ENCODE results near the gene PI4KB.

PI4KB gene

DNA sequence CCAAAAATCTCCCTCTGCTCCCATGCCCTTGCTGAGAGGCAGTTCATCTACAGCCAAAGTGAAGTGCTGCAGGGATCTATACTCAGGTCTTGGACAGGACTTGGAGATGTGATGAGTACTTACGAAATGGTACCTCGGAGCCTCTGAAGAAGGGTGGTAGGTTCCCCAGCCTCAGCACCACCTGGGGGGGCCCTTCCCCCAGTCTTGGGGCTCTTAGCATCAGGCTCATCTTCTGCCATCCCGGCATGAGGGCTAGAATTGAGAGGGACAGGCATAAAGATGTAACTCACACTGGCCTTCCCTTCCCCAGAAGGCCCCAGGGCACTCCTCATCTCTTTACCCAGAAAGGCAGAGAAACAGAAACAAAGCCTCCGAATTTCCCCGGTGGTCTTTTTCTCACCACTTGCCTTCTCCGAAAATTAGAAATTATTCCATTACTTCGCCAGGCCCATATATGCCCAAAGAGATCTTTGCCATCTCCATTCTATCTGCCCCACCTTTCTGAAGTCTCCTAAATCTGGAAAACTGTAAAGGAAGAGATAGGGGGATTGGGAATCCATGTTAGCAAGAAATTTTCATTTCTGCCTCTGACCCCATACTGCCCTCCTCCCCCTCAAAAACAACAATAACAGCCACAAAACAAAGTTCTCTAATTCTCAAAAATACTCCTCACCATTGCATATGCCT is 19.0 kb upstream of the PI4KB start:
- no peak for DNase-seq

DNA sequence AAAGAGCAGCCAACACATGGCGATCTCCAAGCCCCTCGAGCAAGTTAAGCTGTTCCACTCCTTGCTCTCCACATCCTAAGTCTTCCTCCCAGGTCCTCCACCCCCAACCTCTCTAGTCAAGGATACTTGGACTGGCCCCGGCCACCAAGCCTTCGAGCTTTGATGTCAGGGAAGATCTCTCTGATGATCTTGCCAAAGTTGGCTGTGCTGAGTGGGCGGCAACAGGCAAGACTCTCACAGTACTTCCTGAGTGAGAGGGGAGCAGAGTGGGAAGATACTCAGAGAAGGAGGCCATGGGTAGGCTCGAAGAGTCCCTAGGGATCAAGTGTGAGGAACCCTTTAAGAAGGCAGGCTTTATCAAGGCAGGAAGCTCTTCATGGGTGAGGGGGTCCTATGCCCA is 17.1 kb upstream of the PI4KB start:
- DNase-seq = no peak

DNA sequence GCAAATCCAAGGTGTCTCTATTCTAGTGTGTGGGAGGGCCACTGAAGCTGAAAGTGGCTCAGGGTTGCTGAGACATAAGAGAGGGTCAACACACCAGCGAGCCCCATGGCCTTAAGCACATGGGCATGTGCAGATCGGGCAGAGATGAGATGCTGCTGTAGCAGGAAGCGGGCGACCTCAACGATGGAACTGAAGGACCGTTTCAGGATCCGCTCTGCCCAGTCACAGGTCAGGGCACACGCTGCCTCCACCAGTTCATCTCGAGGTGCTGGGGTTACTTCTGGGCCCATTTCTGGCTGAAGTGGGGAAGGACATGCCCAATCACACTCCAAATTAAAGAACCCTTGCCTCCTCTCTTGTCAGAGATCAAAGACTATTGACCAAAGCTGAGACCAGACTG is 16.4 kb upstream of the PI4KB start:
- DNase-seq = no peak

DNA sequence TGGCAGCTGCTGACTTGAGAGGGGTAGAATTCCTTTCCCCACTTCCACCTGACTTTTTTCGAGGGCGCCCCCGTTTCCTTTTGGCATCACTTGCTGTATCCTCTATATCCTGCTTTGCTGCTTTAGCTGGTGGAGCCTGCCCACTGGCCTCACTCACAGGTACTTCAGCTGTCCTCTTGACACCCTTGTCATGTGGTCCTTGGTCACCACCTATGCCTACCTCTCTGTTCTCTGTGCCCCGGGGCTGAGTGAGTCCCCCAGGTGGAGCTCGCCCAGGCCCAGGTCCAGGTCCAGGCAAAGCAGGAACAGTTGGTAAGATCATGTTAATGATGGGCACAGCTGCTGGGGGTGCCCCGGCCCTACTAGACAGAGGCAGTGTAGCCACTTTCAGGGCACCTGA is 15.4 kb upstream of the PI4KB start:
- DNase-seq = no peak

DNA sequence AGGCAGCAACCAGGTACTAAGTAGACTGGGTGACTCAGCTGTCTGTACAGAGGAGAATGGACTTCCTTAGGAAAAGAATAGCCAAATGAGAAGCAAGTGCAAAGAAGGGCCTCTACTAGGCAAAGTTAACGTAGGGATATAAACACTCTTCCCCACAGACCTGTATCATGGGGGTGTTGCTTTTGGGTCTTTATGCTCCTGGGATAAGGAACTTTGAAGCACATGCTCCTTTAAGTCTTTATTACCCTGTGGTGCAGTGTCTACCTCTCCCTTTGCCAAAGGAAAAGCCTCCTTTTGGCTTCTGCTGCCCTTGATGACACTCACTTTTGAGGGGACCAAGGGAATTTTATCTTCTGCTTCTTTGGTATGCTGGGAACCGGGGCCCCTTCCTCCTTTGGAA is 14.8 kb upstream of the PI4KB start:
- DNase-seq = no peak

DNA sequence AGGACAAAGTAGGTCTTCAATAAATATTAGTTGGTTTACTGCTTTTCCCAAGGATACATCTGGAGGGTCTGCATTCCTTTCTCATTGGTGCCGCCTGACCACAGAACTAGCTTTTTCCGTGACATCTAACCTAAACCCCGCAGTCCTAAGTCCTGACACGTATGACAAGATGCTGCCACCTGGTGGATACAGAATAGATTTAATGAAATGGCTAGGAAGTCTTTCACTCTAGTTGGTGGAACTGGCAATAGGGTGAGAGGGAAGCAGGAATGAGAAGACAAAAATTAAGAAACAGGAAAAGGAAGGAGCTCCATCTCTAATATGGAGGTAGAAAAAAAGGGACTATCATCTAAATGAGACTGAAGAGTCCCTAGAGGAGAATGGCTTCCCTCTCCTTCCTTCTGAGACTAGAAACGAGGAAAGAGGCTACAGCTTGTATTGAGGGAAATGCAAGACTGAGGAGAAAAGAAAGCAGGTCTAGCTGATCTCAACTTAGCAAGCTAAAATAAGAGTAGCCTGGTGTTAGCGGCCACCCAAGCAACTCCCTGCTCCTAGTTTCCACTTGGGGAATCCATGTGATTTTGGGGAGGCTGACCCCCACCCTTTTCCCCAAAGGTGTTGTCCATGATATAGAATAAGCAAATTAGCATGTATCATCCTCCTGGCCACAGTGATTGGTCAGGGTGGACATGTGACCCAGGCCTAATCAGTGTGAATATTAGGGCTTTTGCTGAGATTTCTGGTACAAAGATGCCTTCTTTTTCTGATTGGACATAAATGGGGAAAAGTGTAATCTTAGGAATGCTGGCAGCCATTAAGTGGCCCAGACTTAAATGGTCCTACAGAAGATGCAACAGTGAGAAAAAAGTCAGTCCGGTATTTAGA is 13.9 kb upstream of the PI4KB start:
- peak; percentile 57 for DNase-seq

DNA sequence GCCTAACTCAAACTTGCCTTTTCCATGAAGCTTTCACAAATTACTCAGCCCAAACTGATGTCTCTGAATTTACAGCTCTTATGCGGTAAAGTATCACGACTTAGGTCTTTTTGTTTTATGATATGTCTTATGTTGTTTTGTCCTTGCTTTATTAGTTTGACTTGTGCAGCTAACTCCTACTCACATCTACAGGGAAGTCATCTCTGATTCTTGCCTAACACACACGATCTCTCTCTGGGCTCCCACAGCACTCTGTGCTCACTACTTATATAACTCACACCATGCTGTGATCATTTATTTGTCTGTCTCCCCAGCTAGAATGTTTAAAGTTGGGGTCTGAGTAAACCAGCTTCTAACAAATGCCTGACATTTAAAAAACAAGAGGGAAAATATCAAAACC is 9.3 kb upstream of the PI4KB start:
- no peak for DNase-seq

DNA sequence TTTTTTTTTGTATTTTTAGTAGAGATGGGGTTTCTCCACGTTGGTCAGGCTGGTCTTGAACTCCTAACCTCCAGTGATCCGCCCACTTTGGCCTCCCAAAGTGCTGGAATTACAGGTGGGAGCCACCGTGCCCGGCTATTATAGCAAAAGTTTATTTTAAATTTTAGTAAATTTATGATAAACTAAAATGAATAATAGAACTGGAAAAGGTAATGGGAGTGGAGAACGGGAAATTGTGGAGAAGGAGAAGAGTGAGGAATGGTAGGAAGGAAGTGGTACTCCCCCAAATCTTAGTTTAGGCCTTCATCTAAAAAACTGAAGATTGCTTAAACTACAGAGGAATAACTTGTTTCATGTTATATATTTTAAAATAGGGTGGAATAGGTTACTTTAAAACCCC is 7.6 kb upstream of the PI4KB start:
- DNase-seq = no peak

DNA sequence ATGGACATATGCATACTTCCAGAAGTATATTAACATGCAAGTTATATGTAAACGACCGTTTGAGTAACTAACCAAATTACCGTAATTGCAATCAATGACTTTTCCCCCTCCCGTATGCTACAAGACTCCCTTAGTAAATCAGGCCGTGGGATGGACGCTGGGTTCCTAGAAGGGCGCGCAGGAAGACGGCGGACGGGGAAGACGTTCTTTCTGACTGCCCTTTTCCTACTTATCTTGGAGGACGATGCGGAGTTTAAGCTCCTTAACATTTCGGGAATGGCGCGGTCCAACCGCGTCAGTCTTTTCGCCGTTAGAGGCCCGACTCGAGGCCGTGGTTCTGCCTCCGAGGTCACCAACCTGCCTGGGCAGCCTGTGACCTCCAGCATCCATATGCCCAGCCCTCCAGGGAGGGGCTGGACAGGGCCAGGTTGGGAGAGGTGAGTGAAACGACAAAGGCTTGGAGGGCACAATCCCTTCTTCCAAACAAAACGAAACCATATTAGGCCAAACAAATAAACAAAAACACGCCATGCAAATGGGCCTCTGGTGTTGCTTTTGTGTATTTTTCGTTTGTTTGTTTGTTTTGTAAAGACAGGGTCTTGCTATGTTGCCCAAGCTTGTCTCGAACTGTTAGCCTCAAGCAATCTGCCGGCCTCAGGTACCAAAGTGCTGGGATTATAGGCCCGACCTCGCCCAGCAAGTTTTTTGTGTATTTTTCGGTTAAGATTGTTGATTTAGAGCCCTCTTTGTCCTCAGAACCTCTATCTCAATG is 873 bp upstream of the PI4KB start:
- peak; percentile 12 for DNase-seq

DNA sequence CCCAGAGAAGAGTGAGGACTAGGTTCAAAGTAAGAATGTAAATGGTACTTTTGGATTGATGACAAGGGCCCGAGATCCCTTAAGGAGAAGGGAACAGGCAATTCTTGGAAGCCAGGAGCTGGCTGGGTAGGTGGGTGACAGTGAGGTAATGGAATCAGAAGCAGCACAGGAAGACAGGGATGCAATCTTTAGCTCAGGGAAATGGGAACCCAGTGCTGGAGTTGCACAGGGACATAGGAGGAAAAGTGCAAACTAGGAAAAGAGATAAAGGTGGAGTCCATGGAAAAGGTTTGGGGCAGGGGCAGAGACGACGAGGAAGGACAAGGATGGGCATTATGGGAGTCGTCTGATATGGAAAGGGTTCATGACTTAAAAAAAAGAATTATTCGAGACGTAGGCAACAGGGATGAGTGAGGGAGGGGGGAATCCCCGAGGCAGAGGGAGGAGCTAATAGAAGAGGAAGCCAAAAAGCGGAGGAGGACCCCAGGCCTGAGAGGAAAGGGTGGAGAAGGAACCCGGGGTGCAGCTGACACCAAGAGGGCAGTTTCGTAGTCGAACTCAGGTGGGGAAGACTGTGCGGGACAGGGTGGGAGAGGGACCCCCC is 495 bp downstream of the PI4KB start:
- peak; percentile 76 for DNase-seq

DNA sequence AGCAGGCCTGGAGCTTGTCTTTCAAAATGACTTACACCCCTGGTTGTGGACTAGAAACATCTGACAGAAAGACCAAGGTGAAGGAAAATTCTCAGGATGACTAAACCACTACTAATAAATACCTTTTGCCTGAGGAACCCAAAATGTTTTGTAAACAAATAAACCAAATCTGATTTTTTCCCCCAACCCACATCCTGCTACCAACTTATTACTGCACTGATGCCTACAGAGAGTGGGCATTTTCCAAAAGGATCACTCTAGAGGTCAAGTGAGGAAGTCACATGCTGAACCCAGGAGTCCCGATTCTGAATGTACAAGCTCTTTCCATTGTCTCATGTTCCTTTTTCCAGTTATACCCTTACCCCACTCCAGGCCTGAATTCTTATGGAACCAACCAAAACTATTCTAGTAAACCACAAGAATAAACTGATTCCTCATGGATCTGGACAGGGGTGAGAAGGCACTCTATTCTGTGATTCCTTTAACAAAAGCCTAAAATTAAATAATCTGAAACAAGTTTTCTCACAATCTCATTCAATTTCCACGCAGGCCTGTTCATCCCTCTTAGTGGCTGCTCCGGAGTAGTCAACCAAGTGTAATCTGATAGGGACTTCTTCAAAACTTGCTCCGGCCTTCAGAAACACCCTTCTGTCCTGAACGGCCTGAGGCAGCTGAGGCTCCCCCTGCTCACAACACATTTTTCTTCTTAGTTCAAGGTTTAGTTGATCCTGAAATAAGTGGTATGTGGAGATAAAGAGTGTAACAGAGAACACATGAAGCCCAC is 1.4 kb downstream of the PI4KB start:
- no peak for DNase-seq

DNA sequence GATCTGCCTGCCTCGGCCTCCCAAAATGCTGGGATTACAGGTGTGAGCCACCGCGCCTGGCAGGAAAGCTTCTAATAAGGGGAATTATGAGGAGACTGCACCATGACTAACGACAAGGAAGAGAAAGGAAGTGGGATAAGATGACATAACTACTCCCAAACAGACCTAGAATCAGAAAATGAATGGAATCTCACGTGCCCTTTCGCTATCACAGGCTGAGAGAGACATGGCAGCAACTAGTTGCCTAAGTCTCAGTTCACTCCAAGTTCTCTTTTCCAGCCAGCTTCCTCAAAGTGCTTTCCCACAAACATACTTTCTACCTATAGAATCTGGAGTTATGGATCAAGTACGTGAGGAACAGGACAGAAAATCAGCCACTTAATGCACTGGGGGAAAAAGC is 2.0 kb downstream of the PI4KB start:
- DNase-seq = no peak

DNA sequence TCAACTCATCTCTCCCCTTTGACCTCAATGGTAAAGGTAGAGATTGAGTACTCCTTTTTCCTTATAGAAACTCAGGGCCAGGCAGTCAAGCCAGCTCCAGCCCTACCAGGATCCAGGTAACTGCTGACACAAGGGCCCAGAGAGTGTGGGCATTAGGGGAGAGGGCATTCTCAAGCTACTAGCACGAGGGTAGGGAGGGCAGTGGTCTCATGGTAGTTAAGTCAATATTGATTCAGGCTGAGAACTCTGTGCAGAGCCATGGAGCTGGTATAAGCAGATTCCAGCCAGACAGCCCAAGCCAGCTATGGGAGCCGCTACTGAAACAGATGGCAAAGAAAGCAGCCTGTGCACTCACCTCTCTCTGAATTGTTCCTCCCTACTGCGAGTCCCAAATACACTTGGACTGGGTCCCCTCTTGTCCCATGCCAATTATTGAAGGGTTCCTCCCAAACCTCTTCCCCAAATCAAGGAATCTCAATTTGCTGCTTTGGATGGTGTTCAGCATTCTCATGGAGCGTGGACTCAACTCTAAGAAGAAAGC is 2.8 kb downstream of the PI4KB start:
- no peak for DNase-seq

DNA sequence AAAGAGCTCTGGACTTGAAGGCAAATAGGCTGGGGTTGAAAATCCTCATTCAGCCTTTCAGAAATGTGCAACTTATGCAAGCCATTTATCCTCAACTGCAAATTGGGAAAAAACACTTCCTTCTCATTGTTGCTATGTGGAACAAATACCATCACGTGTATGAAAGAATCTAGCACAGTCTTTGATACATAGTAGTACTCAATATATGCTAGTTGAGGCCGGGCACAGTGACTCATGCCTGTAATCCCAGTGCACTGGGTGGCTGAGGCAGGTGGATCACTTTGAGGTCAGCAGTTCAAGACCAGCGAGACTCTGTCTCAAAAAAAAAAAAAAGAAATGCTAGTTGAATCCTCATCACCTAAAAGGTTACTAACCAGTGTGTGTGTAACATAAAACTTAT is 8.2 kb downstream of the PI4KB start:
- no peak for DNase-seq

DNA sequence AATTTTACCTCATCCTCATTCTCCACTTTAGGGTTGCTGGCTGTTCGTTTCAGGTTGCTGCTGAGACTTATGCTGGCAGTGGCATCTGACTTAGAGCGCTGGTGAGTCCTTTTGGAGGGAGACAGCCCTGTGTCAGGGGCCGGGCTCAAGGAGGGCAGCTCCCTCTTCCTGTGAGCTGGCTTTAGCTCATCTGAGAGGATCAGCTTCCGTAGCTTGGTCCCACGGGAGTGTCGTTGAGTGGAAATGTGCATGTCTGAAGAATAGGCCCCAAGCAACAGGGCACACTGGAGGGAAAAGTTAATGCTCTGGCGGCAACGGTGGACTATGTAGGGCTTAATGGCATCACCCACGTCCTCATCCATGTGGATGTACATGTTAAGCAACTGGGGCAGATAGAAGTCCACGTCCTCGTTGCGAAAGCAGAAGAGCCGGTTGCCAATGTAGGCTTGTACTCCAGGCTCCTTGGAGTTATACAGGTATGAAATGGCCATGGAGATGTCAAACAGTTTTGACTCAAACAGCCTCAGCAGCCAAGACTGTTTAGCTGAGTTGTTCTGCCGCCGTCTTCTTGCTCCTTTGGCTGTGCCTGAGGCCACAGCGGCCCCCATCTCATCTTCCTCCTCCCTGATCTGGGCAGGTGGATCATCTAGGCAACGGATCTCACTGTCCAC is 11.5 kb downstream of the PI4KB start:
- DNase-seq = no peak

DNA sequence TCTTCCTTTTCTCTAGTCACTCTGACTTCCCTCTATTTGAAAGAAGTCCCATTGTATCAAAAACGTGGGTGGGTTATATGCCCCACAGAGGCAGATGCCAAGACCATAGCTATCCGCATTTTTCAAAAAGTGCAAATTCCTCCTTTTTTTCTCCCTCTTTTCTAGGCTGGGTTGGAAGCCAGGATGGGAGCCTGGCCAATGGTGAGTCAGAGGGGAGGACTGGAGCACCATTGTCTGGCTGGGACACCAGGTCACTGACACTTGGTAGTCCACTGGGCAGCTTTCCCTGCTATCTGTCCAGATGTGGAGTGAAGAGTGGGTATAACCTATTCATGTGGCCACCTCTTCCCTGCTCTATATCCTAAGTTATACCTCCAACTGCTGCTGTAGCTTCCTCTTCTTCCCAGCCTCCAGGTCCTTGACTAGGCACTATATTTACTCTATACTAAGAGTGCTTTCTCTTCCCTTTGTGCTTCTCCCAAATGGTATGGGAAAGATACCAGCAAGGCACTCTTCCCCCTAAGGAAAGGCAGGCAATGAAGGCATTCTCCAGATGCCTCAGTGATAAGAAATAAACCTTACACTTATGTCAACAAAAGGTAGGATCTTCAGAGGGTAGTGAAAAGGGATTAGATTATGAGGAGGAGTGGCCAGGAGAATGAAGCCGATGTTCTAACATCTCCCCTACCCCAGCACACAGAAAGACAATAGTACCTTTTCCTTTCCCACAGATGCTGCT is 12.9 kb downstream of the PI4KB start:
- DNase-seq = no peak

DNA sequence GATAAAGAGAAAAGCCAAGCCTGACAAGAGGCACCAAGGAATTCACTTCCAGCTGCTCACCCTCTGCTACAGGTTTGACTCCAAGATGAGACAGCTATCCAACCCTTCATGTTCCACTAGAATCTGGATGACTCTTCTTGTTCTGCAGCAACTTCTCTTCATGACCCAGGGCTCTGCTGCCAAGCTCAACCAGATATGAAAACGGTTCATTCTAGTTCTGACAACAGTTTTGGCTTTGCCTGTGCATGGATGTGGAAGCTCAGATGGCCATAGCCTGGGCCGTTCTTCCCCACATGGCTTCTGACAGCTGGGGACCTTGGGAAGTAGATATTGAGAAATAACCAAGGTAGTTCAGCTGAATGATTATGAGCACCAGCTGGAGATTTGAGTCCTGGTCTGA is 13.7 kb downstream of the PI4KB start:
- no peak for DNase-seq

DNA sequence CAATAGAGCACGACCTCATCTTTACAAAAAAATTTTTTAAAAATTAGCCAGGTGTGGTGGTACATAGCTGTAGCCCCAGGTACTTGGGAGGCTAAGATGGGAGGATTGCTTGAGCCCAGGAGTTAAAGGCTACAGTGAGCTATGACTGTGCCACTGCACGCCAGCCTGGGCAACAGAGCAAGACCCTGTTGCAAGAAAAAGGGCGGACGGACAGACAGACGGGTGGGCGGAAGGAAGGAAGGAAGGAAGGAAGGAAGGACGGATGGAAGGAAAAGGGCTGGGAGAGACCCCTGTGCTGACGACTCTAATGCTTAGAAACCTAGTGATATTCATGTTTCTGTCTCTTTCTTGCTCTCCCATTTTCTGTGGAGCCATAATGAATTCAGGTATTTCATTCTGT is 14.4 kb downstream of the PI4KB start:
- DNase-seq = no peak

DNA sequence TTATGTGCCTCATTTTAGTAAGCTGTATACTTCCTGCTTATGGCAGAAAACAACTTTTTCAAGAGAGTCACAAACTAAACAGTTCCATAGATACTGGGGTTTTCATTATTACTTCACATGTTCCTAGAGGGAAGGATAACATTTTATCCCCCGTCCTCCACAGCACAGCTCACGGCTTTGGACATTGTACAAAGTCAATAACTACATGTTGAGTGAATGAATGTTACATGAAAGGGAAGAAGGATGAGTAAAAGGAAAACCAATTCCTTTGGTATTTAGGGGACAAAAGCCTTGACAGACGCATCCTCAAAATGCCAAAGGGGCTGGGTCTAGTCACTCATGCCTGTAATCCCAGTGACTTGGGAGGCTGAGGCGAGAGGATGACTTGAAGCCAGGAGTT is 14.8 kb downstream of the PI4KB start:
- DNase-seq = no peak

DNA sequence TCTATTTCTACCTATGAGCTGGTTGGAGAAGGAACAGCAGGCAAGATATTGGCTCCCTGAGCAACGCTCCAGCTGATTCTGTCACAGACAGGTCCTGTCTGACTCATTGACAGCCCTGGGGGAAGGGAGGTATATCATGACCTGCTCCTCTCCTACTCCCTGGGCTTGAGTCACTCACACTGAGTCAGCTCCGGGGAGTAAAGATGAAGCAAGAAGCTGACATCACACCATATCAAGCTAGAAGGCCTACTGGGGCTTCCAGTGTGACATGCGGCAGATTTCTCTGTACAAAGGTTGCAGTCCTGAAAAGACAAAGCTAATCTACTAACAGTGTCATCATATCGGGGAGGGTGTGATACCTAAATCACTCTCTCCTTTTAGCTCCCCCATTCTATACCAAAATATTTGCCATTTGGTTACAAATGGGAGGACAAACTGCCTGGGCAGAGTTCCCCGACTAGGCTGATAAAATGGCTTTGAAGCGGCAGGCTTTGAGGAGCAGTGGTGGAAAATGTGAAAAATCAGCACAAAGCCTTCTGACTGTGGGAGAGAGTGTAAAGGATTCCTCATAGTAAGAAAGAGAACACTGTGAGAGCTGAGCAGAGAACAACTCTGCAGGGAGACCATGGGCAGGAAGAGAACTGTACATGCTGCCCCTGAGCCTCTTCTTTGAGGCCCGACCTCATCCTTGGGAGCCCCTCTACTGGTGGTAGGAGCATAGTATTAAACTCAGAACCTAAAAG is 15.5 kb downstream of the PI4KB start:
- DNase-seq = peak; percentile 90
